Mesendoderm (in vitro differentiated cells): ENCODE data around the gene GAS6.

Experiments
- DNase-seq: peaks from one replicate; pipeline ENCODE4 v3.0.0; 2013
- H2AK5ac ChIP-seq: 2 replicates; pipeline ENCODE4 v1.6.1; 2013; ENCODE audit warnings: low read length, inconsistent platforms
- H2BK120ac ChIP-seq: 2 replicates; pipeline ENCODE4 v1.6.1; 2013; ENCODE audit warnings: low read depth, mild to moderate bottlenecking, low read length, moderate library complexity, mixed read lengths
- H2BK15ac ChIP-seq: replicated peaks from 2 replicates; pipeline ENCODE4 v1.6.1; 2013; ENCODE audit warnings: low read depth, mild to moderate bottlenecking, moderate library complexity
- H2BK5ac ChIP-seq: 2 replicates; pipeline ENCODE4 v1.6.1; 2013; ENCODE audit warnings: low read length, inconsistent platforms
- H3K18ac ChIP-seq: 2 replicates; pipeline ENCODE4 v1.6.1; 2013; ENCODE audit warnings: mild to moderate bottlenecking, low read length, mixed read lengths
- H3K23ac ChIP-seq: one replicate; pipeline ENCODE4 v1.6.1; 2013; ENCODE audit warnings: low read length
- H3K27ac ChIP-seq: 2 replicates; pipeline ENCODE4 v1.5.1; 2013; ENCODE audit warnings: low read depth, mild to moderate bottlenecking, inconsistent platforms, low read length, moderate library complexity
- H3K27me3 ChIP-seq: 2 replicates; pipeline ENCODE4 v1.6.1; 2013; ENCODE audit warnings: low read length, control low read depth, mild to moderate bottlenecking, inconsistent platforms; ENCODE audit not compliant: insufficient read depth, poor library complexity
- H3K36me3 ChIP-seq: 2 replicates; pipeline ENCODE4 v1.6.1; 2013; ENCODE audit warnings: low read length, inconsistent platforms; ENCODE audit not compliant: control insufficient read depth, insufficient read depth
- H3K4ac ChIP-seq: one replicate; pipeline ENCODE4 v1.6.1; 2013; ENCODE audit warnings: low read depth, mild to moderate bottlenecking, low read length, moderate library complexity
- H3K4me1 ChIP-seq: 2 replicates; pipeline ENCODE4 v1.6.1; 2013; ENCODE audit warnings: low read depth, low read length, inconsistent platforms; ENCODE audit not compliant: control insufficient read depth
- H3K4me2 ChIP-seq: 2 replicates; pipeline ENCODE4 v1.6.1; 2013; ENCODE audit warnings: low read length
- H3K4me3 ChIP-seq: 2 replicates; pipeline ENCODE4 v1.5.1; 2013; ENCODE audit warnings: mild to moderate bottlenecking, low read length
- H3K56ac ChIP-seq: one replicate; pipeline ENCODE4 v1.6.1; 2013; ENCODE audit warnings: low read length
- H3K79me1 ChIP-seq: 2 replicates; pipeline ENCODE4 v1.6.1; 2013; ENCODE audit warnings: low read length, inconsistent platforms
- H3K79me2 ChIP-seq: 2 replicates; pipeline ENCODE4 v1.6.1; 2013; ENCODE audit warnings: mild to moderate bottlenecking, low read length; ENCODE audit not compliant: control insufficient read depth, insufficient read depth
- H3K9ac ChIP-seq: 2 replicates; pipeline ENCODE4 v1.6.1; 2013; ENCODE audit warnings: low read length, inconsistent platforms
- H4K5ac ChIP-seq: one replicate; pipeline ENCODE4 v1.6.1; 2013; ENCODE audit warnings: low read length
- H4K8ac ChIP-seq: one replicate; pipeline ENCODE4 v1.6.1; 2013; ENCODE audit warnings: low read depth, mild to moderate bottlenecking, control low read depth, low read length, moderate library complexity
- WGBS: extraction: QIAGEN DNeasy Blood & Tissue Kit; methylation state at CpG from one replicate; pipeline ENCODE4 v1.1.7; 2013; ENCODE audit warnings: low lambda C conversion rate, missing lambda C conversion rate; ENCODE audit not compliant: insufficient coverage; ENCODE audit errors: extremely low coverage; 5-methylcytosine and 5-hydroxymethylcytosine counted together

GAS6 gene

DNA sequence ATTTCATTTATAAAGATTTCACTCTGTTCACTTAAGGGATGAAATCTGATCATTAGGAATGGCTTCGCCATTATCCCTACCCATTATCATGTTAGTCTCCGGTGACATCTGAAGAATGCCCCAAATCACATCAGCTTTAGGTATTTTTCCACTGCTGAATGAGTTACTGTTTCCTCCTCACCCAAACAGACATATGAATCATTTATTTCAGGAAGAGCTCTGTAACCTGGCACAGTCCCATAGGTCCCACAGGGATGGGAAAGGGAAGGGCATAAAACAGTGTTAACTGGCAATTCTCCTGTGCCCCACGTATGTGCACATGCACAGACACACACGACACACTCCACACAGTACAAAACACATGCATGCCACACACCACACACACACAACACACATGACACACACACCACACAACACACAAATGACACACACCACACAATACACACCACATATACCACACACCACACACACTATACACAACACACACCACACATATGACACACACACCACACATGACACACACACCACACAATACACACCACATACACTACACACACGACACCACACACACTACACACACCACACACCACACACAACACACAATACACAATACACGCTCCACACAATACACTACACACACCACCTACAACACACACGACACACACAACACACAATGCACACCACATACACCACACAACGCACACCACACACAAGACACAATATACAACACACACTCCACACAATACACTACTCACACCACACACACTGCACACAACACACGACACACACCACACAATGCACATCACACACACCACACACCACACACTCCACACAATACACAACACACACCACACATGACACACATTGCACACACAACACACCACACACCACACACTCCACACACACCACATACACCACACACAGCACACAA lies 89.4 kb downstream of the GAS6 start:
- Histone ChIP-seq H3K23ac (no peak overlapping the region), H3K27me3 (no peaks in the 10 kb centered on the region), H3K9ac (no peak overlapping the region), H3K56ac (no peak overlapping the region), H2BK120ac (no peak overlapping the region), H3K4me3 (no peak overlapping the region), H3K79me1 (no peaks in the 10 kb centered on the region), H4K8ac (no peak overlapping the region), H3K27ac (no peak overlapping the region), H4K5ac (no peak overlapping the region), H2BK15ac (no peak overlapping the region), H3K4ac (no peak overlapping the region), H3K4me2 (no peak overlapping the region), H2AK5ac (no peak overlapping the region), H2BK5ac (no peak overlapping the region), H3K36me3 (no peaks in the 10 kb centered on the region), H3K4me1 (no peaks in the 10 kb centered on the region), H3K18ac (no peak overlapping the region), H3K79me2 (no peaks in the 10 kb centered on the region)
- no peak for DNase-seq
- 100% methylated on average over 5 of the region's 9 CpGs for WGBS

DNA sequence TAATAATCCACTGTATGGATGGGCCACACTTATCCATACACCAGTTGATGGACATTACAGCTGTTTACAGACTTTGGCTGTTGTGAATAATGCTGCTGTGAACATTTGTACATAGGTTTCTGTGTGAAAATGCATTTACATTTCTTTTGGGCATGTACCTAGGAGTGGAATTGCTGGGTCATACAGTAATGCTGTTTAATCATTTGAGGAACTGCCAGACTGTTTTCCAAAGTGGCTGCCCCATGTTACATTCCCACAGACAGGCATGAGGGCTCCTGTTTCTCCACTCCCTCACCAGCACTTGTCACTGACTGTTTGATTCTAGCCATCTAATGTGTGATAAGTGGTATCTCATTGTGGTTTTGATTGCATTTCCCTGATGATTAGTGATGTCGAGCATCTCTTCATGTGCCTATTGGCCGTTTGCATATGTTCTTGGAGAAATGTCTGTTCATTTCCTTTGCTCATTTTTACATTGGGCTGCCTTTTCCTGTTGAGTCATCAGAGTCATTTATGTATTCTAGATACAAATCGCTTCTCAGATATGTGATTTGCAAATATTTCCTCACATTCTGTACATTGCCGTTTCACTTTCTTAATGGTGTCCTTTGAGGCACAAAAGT lies 92.1 kb downstream of the GAS6 start:
- H3K4me3 ChIP-seq = no peak overlapping the region
- H3K4ac ChIP-seq = no peak overlapping the region
- no peak overlapping the region for H4K5ac ChIP-seq
- H3K79me2 ChIP-seq = no peaks in the 10 kb centered on the region
- WGBS = no CpG with 5 or more reads among the region's 4 CpGs
- no peak overlapping the region for H3K9ac ChIP-seq
- no peak overlapping the region for H4K8ac ChIP-seq
- no peak overlapping the region for H3K18ac ChIP-seq
- no peak overlapping the region for H2AK5ac ChIP-seq
- H2BK15ac ChIP-seq = no peak overlapping the region
- no peaks in the 10 kb centered on the region for H3K79me1 ChIP-seq
- no peak for DNase-seq
- no peaks in the 10 kb centered on the region for H3K36me3 ChIP-seq
- H3K23ac ChIP-seq = no peak overlapping the region
- H3K27me3 ChIP-seq = no peaks in the 10 kb centered on the region
- no peak overlapping the region for H3K56ac ChIP-seq
- no peak overlapping the region for H3K27ac ChIP-seq
- no peak overlapping the region for H3K4me2 ChIP-seq
- H2BK120ac ChIP-seq = no peak overlapping the region
- no peak overlapping the region for H2BK5ac ChIP-seq
- no peaks in the 10 kb centered on the region for H3K4me1 ChIP-seq

DNA sequence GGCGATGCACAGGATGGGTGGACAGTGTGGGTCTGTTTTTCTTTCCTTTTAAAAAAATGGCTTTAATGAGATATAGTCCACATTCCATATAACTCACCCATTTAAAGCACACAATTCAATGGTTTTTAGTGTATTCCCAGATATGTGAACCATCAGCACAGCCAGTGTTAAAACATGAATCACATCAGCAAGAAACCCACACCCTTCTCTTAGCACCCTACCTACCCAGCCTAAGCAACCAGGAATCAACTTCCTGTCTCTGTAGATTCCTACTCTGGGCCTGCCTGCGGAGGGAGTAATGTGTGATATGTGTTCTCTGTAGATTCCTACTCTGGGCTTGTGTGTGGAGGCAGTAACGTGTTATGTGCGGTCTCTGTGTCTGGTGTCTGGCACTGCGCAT lies 92.9 kb downstream of the GAS6 start:
- H3K4me1 ChIP-seq = no peaks in the 10 kb centered on the region
- H2BK120ac ChIP-seq = no peak overlapping the region
- no peak overlapping the region for H3K9ac ChIP-seq
- H3K27ac ChIP-seq = no peak overlapping the region
- H3K79me2 ChIP-seq = no peaks in the 10 kb centered on the region
- no peaks in the 10 kb centered on the region for H3K27me3 ChIP-seq
- WGBS = no CpG with 5 or more reads among the region's 5 CpGs
- H3K23ac ChIP-seq = no peak overlapping the region
- H3K18ac ChIP-seq = no peak overlapping the region
- no peak overlapping the region for H2BK15ac ChIP-seq
- H3K79me1 ChIP-seq = no peaks in the 10 kb centered on the region
- H3K4me2 ChIP-seq = no peak overlapping the region
- no peak overlapping the region for H2AK5ac ChIP-seq
- H4K8ac ChIP-seq = no peak overlapping the region
- H2BK5ac ChIP-seq = no peak overlapping the region
- H3K36me3 ChIP-seq = no peaks in the 10 kb centered on the region
- DNase-seq = no peak
- no peak overlapping the region for H3K56ac ChIP-seq
- no peak overlapping the region for H3K4ac ChIP-seq
- H4K5ac ChIP-seq = no peak overlapping the region
- no peak overlapping the region for H3K4me3 ChIP-seq
